GM19035 (cell line): ENCODE measurements around the gene THAP2.
"Not testable (repeated sequence)": the region's sequence is repeated elsewhere in the genome, so short reads cannot be mapped to it uniquely, and the experiment has no call there.

Source experiments
- ATAC-seq: cut with Tn5 transposase; IDR thresholded peaks from one replicate; pipeline ENCODE4 v1.9.1; 2021; ENCODE audit not compliant: unreplicated experiment

Gene THAP2

DNA sequence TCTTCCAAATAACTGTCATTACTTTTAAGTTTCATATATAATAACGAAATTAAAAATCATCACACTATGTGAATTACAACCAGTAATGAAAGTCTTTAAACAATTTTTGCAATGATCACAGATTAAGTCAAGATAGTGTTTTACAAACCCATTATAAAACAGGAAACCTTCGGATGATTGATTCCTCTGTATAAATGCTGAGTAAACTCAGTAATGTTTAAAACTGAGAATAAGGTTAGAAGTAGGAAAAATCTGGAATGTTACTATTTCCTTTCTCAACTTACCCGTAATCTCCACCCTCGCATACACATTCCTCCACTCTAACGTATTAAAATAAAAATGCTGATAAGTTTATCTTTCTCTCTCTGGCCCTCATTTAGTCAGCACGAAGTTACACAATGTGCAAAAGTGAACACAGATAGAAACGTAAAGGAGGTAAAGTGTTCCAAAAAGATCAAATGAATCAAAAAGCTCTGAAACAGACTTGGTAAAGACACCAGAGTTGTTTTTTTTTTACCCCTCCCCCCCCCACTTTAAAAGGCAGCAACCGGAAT is 2.0 kb upstream of the THAP2 start:
- no peak for ATAC-seq

DNA sequence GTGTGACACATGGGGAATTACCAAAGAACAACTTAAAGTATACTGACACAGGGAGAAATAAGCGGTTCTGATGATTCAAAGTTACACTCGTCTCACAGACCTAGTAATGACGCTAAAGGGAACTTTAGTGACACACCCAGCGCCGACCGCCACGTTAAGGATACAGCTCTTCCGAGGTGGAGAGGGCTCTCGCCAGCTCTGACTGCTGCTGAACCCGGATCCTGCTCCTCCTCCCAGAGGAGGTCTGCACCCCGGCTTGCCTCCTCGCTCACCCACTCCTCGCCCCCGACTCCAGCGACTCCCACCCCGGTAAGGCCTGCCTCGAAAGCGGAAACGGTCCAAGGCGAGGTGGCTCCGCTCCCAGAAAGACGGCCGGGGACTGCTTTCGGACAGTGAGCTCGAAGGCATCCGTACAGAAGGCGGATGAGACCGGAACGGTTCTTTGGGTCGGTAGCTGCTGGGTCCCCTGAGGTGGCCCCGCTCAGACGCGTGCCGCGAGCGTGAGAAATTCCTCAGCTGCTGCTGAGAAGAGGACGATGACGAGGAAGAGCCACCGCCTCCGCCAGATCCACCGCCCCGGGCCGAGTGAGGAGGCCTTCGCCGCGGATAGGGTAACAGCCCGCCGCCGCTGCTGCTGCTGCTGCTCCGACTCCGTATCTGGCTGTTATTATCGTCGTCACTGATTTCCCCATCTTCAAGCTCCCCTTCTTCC is 1.1 kb upstream of the THAP2 start:
- peak; percentile 25 for ATAC-seq

DNA sequence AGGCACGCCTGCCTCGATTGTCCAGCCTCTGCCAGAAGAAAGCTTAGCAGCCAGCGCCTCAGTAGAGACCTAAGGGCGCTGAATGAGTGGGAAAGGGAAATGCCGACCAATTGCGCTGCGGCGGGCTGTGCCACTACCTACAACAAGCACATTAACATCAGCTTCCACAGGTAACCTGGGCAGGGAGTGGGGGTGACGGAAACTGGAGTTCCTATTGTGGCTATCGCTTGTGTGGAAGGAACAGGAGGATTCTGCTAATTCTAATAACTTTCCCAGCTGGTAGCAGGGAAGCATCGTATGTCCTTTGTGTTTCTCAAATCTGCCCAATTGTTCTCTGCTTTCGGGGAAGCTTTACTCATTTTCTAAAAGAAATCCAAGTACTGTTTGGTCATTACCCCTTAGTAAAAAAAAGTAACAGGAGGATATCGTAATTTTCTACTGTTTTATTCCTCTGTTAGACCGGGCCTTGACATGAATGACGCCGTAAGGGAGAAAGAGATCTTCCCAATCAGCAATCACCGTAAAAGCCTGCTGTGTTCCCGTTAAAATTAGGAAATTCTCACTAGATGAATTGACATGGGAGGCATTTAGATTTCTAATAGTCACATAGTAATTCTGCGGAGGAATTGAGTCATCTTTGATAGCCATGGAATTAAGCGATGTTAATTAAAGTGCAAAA is 449 bp downstream of the THAP2 start:
- peak; percentile 10 for ATAC-seq

DNA sequence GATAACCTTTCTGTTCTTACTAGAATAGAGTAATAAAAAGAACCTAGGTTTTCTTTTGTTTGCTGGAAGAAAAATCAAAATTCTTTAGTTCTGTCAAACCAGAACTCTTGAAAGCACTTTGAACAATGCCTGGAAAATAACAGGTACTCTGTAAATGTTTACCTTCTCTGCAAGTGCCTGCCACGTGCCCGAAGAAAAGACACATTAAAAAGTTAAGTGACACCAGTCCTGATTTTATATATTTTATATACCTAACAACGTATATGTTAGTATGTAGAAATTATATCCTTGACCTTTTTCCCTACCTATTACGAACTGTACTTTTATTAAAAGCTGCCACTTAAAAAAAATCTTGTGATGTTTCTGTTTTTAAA is 976 bp downstream of the THAP2 start:
- ATAC-seq = no peak

DNA sequence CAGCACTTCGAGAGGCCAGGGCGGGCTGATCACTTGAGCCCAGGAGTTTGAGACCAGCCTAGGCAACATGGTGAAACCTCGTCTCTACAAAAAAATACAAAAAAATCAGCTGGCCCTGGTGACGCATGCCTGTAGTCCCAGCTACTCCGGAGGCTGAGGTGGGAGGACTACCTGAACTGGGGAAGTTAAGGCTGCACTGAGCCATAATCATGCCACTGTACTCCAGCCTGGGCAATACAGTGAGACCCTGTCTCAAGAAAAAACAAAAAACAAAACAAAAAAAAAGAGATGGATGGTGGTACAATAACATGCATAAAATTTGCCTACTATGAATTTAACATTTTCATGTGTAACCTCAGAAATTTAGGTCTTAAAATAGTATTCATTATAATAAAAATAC is 2.2 kb downstream of the THAP2 start:
- ATAC-seq = no peak

DNA sequence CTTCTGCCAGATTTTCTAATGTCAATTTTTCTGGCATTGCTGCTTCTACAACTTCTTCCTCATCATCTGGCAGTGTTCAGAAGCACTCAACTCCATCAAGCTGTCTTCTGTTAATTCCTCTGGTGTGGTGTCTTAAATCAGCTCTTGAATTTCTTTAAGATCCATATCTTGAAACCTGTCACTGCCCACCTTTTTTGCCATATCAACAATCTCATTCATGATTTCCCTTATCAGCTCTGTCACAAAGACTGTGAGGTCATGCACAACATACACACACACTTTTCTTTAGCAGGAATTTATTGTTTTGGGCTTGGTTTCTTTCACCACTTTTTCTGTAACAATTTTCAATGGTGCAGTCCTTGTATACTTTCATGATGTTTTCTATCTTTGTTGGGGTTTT is 7.2 kb downstream of the THAP2 start:
- no peak for ATAC-seq

DNA sequence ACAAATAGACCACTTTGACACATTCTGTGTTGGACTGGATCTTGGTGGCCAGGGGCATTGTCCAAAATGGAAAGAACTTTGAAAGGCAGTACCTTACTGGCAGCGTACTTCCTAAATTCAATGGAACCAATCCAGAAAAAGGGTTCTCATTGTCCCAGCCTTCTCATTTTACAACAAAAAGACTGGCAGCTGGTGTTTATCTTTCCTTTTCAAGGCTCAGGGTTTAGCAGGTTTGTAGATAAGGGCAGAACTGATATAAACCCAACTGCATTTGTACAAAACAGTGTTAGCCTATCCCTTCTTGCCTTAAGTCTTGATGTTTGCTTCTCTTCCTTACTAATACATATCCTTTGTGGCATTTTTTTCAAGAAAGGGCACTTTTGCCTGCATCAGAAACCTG is 7.7 kb downstream of the THAP2 start:
- no peak for ATAC-seq

DNA sequence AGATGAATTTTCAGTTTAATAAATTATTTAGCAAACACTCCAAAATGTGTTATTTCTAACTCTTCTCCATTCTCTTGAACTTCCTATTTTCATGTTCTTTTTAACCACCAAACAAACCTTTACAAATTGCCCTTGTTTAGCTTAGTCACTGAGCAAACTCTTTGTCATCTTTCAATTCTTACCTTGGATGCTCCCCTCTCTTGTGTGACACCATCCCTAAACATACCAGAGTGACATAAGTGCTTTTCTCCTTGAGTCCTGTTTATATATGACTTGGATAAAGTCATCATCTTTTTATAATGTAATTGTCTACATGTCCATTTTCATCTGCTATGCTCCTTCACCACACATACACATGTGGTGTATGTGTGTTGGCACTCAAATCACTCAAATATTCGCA is 18.4 kb downstream of the THAP2 start:
- ATAC-seq = no peak

DNA sequence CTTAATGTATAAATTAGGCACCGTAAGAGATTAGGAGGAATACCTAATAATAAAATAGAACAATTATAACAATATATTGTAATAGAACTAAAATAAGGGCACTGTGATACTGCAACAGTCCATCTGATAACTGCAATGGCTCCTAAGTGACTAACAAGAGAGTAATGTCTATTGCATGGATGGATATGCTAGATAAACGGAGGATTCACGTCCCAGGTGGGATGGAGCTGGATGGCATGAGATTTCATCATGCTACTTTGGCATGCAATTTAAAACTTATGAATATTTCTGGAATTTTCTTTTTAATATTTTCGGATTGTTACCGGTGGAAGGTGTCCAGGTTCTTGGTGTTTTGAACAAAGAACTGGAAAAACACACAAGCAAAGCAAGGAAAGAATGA is 19.5 kb downstream of the THAP2 start:
- no peak for ATAC-seq

DNA sequence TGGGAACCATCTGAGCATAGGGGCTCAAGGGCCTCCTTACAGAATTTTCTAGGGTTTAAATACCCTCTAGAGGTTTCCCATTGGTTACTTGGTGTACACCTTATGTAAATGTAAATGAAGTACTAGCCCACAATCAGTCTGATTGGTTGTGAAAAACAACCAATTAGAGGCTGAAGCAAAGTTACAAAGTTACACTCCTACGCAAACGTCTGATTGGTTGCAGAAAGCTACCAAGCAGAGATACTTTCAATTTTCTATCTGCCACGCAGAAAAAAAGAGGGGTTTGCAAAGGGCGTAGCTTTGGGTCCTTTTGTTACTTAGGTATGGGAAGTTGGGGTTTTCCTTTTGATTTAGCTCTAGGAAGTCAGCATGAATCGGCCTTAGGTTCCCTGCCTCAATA is 20.0 kb downstream of the THAP2 start:
- ATAC-seq = no peak

DNA sequence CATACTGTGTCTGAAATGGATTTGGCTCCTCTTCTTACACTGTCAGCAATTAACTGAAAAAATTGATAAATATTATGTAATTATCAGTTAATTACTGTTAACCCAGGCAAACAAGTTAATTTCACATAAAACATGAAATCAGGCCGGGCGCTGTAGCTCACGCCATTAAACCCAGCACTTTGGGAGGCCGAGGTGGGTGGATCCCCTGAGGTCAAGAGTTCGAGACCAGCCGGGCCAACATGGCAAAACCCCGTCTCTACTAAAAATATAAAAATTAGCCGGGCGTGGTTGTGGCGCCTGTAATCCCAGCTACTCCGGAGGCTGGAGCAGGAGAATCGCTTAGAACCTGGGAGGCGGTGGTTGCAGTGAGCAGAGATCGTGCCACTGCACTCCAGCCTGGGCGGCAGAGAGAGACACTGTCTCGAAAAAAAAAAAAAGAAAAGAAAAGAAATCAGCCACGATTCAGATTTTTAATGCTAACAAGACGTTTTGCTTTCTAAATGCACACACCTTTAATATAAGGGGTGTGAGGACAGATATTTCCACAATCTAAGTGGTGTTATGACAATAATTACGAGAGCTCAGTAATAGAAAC is 21.3 kb downstream of the THAP2 start:
- no peak for ATAC-seq

DNA sequence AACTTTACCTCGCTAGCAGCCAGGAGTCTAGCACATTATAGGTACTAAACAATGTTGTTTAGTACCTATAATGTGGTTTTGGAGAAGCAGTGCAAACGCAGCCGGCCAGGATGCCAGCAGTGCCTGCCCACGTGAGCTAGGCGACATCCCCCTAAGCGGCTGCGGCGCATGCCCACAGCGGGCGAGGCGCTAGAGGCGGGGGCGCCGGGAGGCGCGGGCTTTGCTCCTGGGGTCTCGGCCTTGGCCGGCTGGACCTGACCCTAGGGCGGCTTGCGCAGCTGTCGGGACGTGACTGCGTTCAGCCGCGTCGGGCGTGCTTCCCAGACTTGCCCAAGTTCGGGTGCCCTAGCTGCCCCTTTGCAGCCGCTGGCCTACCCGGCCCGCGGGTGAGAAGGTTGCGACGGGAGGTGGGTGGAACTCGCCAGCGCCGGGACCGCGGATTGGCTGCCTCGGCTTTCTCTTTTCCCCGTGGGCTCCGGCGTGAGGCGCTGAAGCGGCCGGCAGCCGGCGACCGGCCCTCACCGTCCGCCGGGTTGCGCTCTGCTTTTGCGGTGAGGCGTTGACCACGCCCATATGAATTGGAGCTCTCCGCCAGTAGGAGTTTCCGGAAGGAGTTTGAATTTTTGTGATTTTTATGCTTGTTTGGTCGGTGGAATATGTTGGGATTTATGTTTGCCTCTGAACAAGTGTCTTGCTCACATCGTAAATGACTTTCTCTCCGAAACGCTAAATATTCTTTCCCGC is 22.0 kb downstream of the THAP2 start, which contains the start of gene TMEM19:
TMEM19 (plus strand) TSS at position 169 of the 744 bp plus-strand sequence. CDS start 599 bp downstream, outside the sequence.
- peak; percentile 89 for ATAC-seq

DNA sequence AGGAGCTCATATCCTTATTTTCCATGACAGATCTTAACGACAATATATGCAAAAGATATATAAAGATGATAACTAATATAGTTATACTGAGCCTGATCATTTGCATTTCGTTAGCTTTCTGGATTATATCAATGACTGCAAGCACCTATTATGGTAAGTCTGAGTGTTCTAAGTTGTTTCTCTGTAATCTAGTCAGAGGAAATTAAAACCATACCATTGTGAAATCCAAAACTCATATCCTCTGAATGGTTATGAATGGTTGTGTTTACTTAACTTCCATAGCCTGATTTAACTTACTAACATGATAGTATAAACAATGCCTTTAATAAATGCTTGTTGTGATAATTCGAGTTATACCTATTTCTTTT is 22.5 kb downstream of the THAP2 start:
- no peak for ATAC-seq

DNA sequence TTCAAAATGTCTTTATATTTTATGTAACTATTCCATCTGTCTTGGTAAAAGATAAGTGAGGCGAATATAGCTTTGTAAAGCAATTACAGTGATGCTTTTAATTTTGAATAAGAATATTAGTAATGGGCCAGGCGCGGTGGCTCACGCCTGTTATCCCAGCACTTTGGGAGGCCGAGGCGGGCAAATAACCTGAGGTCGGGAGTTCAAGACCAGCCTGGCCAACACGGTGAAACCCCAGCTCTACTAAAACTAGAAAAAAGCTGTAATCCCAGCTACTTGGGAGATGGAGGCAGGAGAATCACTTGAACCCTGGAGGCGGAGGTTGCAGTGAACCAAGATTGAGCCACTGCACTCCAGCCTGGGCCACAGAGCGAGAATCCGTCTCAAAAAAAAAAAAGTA is 23.1 kb downstream of the THAP2 start:
- not testable (repeated sequence) for ATAC-seq

DNA sequence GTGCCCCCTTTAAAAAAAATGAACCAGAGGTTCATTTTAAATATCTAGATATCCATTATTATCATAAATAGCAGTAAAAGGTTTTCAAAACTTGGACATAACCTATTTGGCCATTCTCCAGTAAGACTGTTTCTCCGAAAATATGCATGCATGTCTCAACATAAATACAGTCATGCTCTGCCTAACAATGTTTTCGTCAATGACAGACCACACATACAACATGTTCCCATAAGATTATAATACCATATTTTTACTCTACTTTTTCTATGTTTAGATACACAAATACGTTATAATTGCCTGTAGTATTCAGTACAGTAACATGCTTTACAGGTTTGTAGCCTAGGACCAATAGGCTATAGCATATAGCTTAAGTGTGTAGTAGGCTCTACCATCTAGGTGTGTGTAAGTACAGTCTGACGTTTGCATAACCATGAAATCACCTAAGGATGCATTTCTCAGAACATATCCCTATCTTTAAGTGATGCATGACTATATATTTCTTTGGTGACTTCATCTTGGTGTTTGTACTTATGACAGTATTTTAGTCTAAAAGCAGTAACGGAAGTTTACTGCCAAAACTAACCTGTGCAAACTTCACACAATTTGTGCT is 25.0 kb downstream of the THAP2 start:
- no peak for ATAC-seq

DNA sequence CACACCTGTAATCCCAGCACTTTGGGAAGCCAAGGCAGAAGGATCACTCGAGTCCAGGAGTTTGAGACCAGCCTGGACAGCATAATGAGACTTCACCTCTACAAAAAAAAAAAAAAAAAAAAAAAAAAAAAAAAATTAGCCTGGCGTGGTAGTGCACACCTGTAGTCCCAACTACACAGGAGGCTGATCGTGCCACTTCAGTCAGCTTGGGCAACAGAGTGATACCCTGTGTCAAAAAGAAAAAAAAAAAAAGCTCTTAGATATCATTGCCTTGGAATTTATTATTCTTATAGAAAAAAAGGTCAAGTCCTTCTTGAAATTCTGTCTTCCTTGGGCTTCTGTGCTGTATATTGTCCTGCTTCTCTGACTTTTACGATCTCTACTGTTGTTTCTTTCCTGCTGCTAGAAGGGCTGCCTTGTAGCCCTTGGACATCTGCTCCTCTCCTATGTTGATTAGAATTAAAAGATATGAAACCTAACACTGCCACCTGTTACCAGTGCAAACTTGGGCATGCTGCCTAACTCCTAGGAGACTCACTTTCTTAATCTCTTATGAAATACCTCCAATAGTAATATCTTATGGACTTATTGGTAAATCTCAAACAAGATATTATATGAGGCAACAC is 27.5 kb downstream of the THAP2 start:
- no peak for ATAC-seq

DNA sequence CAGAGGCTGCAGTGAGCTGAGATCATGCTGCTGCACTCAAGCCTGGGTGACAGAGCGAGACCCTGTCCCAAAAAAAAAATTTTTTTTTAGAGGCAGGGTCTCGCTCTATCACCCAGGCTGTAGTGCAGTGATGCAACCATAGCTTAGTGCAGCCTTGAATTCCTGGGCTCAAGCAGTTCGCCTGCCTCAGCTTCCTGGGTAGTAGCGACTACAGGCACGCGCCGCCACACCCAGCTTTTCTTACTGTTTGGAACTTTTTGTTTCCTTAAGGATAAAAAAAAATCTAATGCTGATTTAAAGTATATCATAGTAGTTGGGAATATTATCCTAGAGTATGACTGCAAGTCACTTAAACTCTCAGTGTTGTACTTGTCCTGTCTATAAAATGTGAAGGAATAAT is 29.0 kb downstream of the THAP2 start:
- ATAC-seq = no peak

DNA sequence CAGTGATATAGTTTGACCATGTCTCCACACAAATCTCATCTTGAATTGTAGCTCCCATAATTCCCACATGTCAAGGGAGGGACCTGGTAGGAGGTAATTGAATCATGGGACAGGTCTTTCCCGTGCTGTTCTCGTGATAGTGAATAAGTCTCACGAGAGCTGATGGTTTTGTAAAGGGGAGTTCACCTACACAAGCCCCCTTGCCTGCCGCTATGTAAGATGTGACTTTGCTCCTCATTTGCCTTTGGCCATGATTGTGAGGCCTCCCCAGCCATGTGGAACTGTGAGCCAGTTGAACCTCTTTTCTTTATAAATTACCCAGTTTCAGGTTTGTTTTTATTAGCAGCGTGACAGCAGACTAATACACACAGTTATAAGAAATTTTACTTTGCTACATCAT is 29.6 kb downstream of the THAP2 start:
- peak; percentile 2 for ATAC-seq

DNA sequence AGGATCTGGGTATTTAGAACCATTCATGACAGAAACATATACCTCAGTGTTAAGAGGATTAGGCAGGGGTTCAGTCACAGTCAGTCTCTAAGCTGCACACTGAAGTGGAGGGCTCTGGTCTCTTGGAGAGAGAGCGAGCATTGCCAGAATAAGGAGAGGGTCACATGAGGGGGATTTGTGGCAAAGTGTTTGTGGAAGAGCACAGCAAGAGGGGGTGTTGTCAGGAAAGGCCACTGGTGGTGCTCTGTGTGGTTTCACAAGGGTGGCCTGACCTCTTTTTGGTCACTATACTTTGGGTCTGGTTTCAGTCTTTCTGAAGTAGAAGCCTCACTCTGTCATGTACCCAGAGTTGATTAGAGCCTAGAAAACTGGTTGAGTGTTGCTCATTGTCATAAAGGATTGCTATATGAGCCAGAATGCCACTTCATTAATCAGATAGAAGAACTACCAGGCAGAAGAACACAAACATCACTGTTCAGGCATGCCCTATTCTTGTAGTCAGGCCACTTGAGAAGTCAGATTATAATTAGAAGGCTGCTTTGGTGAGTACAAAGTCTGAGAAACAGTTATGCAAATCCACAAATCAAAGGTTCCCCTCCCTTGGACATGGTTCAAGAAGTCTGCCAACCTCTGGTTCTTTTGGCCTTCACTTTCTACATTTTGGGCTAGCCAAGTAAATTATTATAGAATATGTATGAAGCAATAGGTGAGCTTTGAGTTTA is 30.2 kb downstream of the THAP2 start:
- ATAC-seq = peak; percentile 87

DNA sequence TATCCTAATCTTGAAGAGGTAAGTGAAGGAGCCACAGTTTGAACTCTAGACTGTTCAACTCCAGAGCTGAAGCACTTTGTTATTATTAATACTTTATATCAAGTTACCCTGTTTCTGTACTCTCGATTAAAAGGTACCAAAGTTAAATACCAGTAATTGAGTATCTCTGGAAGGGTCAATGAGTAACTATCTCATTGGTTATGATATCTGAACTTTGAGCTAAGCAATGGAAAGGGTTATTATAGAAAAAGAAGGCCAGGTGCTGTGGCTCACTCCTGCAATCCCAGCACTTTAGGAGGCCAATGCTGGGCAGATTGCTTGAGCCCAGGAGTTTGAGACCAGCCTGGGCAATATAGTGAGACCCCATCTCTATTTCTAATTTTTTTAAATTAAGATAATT is 31.7 kb downstream of the THAP2 start:
- no peak for ATAC-seq
